Measurements from ENCODE around the gene HSD11B1.

HSD11B1 gene

DNA sequence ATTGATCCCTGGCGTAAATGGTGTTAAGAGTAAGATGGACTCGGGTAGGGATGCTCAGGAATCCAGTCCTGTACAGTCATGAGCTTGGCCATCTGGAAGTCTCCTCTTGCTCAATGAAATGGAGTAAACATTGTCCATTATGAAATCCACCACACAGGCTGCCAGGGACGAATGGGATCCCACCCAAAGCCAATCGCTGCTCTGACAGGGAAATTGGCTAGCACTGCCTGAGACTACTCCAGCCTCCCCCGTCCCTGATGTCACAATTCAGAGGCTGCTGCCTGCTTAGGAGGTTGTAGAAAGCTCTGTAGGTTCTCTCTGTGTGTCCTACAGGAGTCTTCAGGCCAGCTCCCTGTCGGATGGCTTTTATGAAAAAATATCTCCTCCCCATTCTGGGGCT is at the start of gene HSD11B1:
Gene HSD11B1, plus strand, starts transcription at position 263 of the 400 bp plus-strand sequence. Its CDS starts 97 bp downstream, at position 360.
- DNase-seq, result no peak

- no peak for DNase-seq
Observed at GRCh38 chr1:209655411-209656231, 49.0 kb upstream of the HSD11B1 start.

DNA sequence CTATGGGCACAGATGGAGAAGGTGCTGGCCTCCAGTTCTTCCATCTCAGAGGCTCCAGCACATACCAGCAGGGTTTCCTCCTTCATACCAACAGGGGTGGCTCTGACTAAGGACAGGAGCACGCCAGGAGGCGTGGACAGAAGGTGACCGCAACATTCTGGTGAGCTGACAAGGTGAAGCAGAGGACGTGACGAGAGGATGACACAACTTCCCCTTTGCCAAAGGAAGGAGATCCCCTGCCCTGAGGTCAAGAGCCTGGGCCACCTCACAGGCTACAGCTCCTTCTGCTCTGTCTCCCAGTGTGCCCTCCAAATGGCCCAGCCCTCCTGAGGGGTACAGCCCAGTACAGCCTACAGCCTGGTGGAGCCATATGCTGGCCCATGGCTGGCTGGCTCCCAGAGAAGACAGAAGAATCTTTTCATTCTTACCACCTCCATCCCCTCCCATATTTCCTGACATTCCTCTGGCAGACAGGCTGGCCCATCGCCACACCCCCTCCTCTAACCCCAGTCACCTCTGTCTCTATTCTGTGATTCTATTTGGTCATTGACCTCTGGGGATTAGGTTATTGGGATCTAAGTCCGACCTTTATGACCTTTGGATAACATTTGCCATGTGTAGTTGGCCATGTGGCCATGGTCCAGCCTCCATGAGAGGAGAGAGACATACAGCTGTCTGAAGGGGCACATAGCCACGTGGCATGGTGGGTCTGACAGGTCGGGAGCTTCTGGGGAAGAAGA is 47.3 kb upstream of the HSD11B1 start:
- no peak for DNase-seq

- DNase-seq, result no peak
Observed at GRCh38 chr1:209657918-209658317, 46.7 kb upstream of the HSD11B1 start.

- no peak for DNase-seq
Observed at GRCh38 chr1:209659909-209660308, 44.7 kb upstream of the HSD11B1 start.

GRCh38 chr1:209661071-209661470 is 43.6 kb upstream of the HSD11B1 start:
- no peak for DNase-seq

DNA sequence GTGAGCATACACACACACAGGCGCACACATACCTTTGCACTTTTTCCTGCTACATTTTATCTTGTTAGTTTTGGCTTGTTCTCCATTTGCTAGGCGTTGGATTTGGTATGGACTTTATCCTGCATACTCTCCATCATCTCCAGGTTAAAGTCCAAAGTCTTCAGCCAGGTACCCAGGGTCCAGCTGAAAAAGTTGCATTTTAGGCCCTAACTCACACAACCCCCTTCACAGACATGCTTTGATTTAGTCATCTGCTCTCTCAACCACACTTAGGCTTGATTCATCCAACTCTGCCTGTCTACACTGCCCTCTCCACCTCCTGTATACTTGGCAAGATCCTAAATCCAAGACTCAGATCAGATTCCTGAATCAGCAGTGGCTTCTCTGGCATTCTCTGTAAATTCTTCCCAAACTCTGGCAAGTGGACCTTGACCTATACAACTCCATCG is 41.7 kb upstream of the HSD11B1 start:
- DNase-seq, result no peak

- DNase-seq, result no peak
Observed at GRCh38 chr1:209667103-209667502, 37.5 kb upstream of the HSD11B1 start.

GRCh38 chr1:209667708-209668107 is 36.9 kb upstream of the HSD11B1 start:
- no peak for DNase-seq

DNA sequence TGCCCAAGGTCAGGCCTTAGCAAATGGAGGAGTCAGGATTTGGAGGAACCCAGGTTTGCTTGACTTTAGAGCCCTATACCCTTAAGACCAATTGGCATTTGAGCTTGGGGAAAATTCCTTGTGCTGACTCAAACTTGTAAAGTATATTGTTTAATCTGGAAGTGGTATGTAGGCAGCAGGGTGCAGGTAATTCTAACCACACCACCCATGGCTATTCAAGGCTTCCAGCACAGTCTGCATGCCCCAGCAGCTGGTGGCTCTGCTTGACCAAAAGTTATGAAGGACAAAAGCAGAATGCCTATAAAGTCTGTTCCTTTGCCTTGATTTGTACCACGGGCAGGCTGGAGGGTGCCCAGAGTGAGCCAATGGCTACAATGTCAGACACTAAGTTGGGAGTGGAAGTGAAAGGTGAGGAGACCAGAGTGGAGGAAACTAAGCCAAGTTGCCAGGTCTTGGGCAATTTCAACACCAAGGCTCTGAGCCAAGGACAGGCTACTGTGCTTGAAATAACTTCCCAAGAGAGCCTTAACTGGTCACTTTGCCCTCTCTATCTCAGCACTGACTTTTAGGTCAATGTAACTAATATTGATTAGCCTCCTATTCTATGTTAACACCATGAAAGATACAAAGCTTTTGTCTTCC is 34.1 kb upstream of the HSD11B1 start:
- no peak for DNase-seq

DNA sequence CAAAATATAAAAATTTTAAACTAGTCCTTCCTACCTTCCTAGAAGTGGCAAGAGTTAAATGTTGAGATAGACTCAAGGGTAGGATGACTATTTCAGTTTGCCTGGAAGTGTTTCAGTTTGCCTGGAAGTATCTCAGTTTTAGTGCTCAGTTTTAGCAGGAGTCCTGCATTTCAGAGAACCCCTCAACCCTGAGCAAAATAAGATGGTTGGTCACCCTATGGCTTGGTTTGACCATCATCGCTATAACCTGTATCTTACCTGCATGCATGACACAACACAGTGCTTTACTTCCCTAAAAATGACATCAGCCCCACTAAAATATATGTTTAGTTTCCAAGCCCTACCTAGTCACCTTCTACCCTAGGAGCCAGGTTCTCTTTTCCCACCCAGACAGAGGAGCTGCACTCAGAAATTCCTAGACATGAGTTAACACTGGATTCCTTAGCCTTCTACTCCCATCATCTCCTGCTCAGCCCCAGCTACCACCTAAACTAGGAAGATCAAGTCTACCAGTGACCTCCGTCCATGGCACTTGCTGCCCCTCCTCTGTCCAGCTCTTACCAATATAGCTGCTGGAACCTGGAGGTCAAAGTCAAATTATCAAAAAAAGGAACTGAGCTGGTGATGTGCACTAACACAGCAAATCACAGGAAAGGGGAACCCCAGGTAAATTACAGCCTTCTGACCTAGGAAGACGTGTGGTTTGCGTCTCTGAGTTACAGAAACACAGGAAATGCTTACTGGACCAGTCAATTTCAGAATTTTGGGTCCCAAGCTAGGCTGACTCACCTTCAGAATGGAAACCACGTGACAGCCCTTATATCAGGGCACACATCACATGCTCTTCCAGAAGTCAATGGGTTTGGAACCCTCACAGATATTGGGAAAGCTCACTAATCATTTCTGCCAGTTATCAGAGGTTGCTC is 31.7 kb upstream of the HSD11B1 start:
- peak; percentile 15 to 20 for DNase-seq

- DNase-seq, result no peak
Observed at GRCh38 chr1:209673631-209674417, 30.8 kb upstream of the HSD11B1 start.

GRCh38 chr1:209674957-209675564 is 29.6 kb upstream of the HSD11B1 start, which contains the start of gene G0S2:
Gene G0S2 (plus strand): TSS chr1:209675412. CDS start chr1:209675685, 273 bp downstream.
- peak; percentile 28 to 35 for DNase-seq

GRCh38 chr1:209675565-209676154 is 29.0 kb upstream of the HSD11B1 start:
- no peak for DNase-seq

DNA sequence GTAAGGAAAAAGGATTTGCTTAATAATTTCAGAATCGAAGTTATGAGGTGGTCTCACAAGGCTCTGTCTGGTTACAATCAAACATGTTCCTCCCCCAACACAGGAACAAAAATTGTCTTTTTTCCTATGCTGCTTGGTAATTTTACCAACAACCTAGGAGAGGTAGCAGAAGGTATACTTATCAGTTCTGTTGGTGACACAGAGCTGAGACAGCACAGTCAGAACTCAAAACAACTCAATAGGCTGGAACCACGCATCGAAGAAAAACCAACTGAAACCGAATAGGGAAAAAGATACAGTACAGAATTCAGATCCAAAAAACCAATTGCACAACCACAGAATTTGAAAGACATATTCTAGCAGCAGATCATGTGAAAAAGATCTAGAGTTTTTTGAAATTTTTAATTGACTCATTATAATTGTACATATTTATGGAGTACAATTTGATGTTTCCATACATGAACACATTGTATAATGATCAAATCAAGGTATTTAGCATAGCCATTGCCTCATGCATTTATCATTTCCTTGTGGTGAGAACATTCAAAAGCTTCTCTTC is 25.6 kb upstream of the HSD11B1 start:
- DNase-seq, result no peak

DNA sequence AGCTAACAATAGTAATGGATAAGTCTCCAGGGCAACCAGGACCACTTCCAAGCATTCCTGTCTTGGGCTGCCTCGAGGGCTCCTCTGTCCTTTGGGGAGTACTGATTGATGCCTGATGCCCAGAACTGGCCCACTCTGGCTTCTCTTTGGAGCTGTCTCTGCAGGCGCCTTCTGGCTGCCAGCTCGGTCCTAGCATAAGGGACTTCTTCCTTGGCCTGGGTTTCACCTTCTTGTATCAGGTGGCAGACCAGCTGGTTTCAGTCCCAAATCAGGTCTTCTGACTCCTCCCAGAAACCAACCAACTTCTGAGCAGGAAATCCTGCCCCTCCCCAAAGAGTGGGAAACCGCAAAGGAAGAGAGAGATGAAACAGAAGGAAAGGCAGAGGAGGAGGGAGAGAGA is 18.8 kb upstream of the HSD11B1 start:
- no peak for DNase-seq

DNA sequence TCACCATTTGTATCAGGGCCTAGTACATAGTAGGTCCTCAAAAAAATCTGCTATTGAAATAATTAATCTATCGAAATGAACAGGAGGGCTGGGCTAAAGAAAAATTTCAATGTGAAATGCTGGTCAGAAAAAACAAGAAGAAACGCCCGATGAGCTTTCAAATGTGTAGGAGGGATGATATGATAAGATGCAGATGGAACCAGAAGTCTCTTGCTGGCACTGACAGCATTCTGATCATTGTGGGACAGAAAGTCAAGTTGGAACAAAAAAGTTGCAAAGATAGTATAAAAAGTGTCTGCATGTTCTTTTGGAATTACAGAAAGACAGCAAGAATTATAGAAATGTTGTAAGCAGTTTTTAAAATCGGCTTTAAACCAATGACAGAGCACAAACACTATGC is 18.3 kb upstream of the HSD11B1 start:
- DNase-seq, result no peak

- no peak for DNase-seq
Observed at GRCh38 chr1:209688746-209689234, 15.9 kb upstream of the HSD11B1 start.

DNA sequence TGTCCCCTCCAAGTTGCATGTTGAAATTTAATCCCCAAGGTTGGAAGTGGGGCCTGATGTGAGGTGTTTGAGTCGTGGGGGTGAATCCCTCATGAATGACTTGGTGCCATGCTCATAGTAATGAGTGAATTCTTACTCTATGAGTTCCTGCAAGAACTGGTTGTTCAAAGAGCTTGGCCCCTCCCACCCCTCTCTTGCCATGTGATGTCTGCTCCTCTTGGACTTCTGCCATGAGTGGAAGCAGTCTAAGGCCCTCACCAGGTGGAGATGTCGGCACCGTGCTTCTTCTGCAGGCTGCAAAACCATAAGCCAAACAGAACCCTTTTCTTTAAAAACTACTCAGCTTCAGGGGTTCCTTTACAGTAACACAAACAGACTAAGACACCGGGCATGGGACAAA is 15.2 kb upstream of the HSD11B1 start:
- no peak for DNase-seq

DNA sequence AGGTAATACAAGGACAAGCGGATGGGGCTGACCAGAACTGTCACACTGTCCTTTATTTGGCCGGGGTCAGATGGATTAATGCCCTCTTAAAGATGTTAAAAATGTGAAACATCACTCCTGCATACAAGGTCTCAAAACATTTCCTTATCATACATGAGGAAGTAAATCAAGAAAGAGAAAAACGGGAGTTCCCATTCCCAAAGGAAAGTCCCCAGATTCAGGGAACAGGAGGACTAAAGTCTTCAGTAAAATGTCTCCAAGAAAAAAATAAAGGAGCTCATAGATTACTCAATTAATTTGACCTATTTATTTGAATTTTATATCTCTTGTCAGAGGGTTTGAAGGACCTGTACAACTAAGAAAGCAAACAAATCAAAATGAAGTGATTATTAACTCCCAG is 13.4 kb upstream of the HSD11B1 start:
- DNase-seq, result no peak

All from activated CD4-positive, alpha-beta T cell treated with anti-CD3 and anti-CD28 coated beads for 4 hours (primary cell).